SK-N-SH (cell line): ENCODE measurements around the gene ANKRD13B. TPM values are rescaled to one million over a fixed set of nuclear protein-coding genes. Genes with fewer than 3 reads are reported as not detected.

Source experiments
- CTCF ChIA-PET: fragments of 300-600, 350-600 bp; formaldehyde crosslinking; extraction: SDS; loops from one replicate; lab custom pipeline; 2021; lab: Yijun Ruan, JAX
- POLR2A ChIA-PET: fragments of 350-600 bp; sonication (Branson Sonifier 250); formaldehyde crosslinking; extraction: SDS; loops from one replicate; lab custom pipeline; 2020; ENCODE audit warnings: antibody characterized with exemption, inconsistent platforms; lab: Yijun Ruan, JAX
- DNase-seq: peaks from one replicate; pipeline ENCODE4 v3.0.0; 2012
- H2AFZ ChIP-seq: fragments of 200-600 bp; sonication (generic); 2 replicates; pipeline ENCODE4 v1.8.1; 2016; ENCODE audit warnings: antibody characterized with exemption, mild to moderate bottlenecking, low read depth
- H3F3A ChIP-seq: fragments of 200-600 bp; sonication (generic); replicated peaks from 2 replicates; pipeline ENCODE3; 2016; ENCODE audit warnings: antibody characterized with exemption, mild to moderate bottlenecking; ENCODE audit not compliant: insufficient read depth
- H3K27ac ChIP-seq, 2 experiments: fragments of 200-500 bp in 1 of 2; fragments of 200-600 bp in 1 of 2; sonication (Bioruptor generic) in 1 of 2; sonication (generic), shearing (Covaris generic) in 1 of 2; 2 replicates each; pipeline versions ENCODE4 v1.5.1 to v1.6.1; 2014 to 2016; ENCODE audit warnings: low read depth in 2 of 2, inconsistent platforms in 1 of 2, low read length in 1 of 2, mild to moderate bottlenecking in 1 of 2, mixed read lengths in 1 of 2
- H3K27me3 ChIP-seq: fragments of 200-600 bp; sonication (generic), shearing (Covaris generic); 2 replicates; pipeline ENCODE4 v1.6.1; 2016; ENCODE audit warnings: mixed run types; ENCODE audit not compliant: insufficient read depth
- H3K36me3 ChIP-seq, 2 experiments: fragments of 200-500 bp in 1 of 2; fragments of 200-600 bp in 1 of 2; sonication (Bioruptor generic) in 1 of 2; sonication (generic) in 1 of 2; replicated peaks in 1 of 2; 2 replicates each; pipeline versions ENCODE3 to v1.5.1; 2014 to 2016; ENCODE audit warnings: low read length in 1 of 2, mild to moderate bottlenecking in 1 of 2; ENCODE audit not compliant: insufficient read depth in 2 of 2, control insufficient read depth in 1 of 2
- H3K4me1 ChIP-seq, 2 experiments: fragments of 200-500 bp in 1 of 2; fragments of 200-600 bp in 1 of 2; sonication (Bioruptor generic) in 1 of 2; sonication (generic), shearing (Covaris generic) in 1 of 2; 2 replicates each; pipeline versions ENCODE4 v1.5.1 to v1.6.1; 2014 to 2016; ENCODE audit warnings: low read depth in 1 of 2, low read length in 1 of 2, mixed run types in 1 of 2; ENCODE audit not compliant: insufficient read depth in 2 of 2, control insufficient read depth in 1 of 2
- H3K4me2 ChIP-seq: fragments of 200-600 bp; sonication (generic), shearing (Covaris generic); 2 replicates; pipeline ENCODE4 v1.6.1; 2017; ENCODE audit warnings: mixed run types
- H3K4me3 ChIP-seq, 2 experiments: fragments of 200-500 bp in 1 of 2; fragments of 200-600 bp in 1 of 2; sonication (Bioruptor generic) in 1 of 2; sonication (generic), shearing (Covaris generic) in 1 of 2; 2 replicates each; pipeline versions ENCODE4 v1.5.1 to v1.8.1; 2014 to 2016; ENCODE audit warnings: low read depth in 2 of 2, inconsistent platforms in 1 of 2, low read length in 1 of 2, mild to moderate bottlenecking in 1 of 2, mixed read lengths in 1 of 2, moderate library complexity in 1 of 2
- H3K79me2 ChIP-seq: fragments of 200-600 bp; sonication (generic); 2 replicates; pipeline ENCODE4 v1.8.1; 2017; ENCODE audit warnings: mild to moderate bottlenecking; ENCODE audit not compliant: insufficient read depth
- H3K9ac ChIP-seq: fragments of 200-600 bp; sonication (generic); 2 replicates; pipeline ENCODE4 v1.6.1; 2017; ENCODE audit warnings: mixed run types
- H3K9me2 ChIP-seq: fragments of 200-600 bp; sonication (generic); 2 replicates; pipeline ENCODE4 v1.6.1; 2017; ENCODE audit warnings: mixed run types
- H3K9me3 ChIP-seq: fragments of 200-600 bp; sonication (generic); 2 replicates; pipeline ENCODE4 v1.6.1; 2017; ENCODE audit warnings: mixed run types, mild to moderate bottlenecking, moderate library complexity
- H4K20me1 ChIP-seq: fragments of 200-600 bp; sonication (generic); 2 replicates; pipeline ENCODE4 v1.6.1; 2017; ENCODE audit warnings: mild to moderate bottlenecking, mixed run types; ENCODE audit not compliant: insufficient read depth
- CHD2 ChIP-seq: fragments of 150-350 bp; IDR thresholded peaks from 2 replicates; pipeline ENCODE4 v1.6.1; 2018; ENCODE audit warnings: low read length; ENCODE audit not compliant: partially characterized antibody
- ELF1 ChIP-seq: IDR thresholded peaks from 2 replicates; pipeline ENCODE4 v1.4.0; 2012
- FOXJ3 ChIP-seq: sonication (generic); formaldehyde crosslinking; IDR thresholded peaks from 2 replicates; pipeline ENCODE4 v1.5.1; 2020; ENCODE audit warnings: mild to moderate bottlenecking, missing genetic modification reagents
- FOXM1 ChIP-seq: IDR thresholded peaks from 2 replicates; pipeline ENCODE4 v1.4.0; 2012; ENCODE audit warnings: low read depth, mild to moderate bottlenecking
- GABPA ChIP-seq: IDR thresholded peaks from 2 replicates; pipeline ENCODE4 v1.4.0; 2012; ENCODE audit warnings: low read depth, mild to moderate bottlenecking
- GATA2 ChIP-seq: sonication (generic); formaldehyde crosslinking; IDR thresholded peaks from 2 replicates; pipeline ENCODE4 v1.5.0; 2020; ENCODE audit warnings: mild to moderate bottlenecking, missing genetic modification reagents
- JUND ChIP-seq: IDR thresholded peaks from 2 replicates; pipeline ENCODE4 v1.4.0; 2012
- MAX ChIP-seq: IDR thresholded peaks from 2 replicates; pipeline ENCODE4 v1.4.0; 2012; ENCODE audit warnings: low read depth
- MEF2A ChIP-seq: IDR thresholded peaks from 2 replicates; pipeline ENCODE4 v1.4.0; 2012; ENCODE audit warnings: low read depth, borderline replicate concordance
- MXI1 ChIP-seq: IDR thresholded peaks from 2 replicates; pipeline ENCODE4 v1.6.1; 2012; ENCODE audit warnings: mild to moderate bottlenecking, low read depth, low read length, improper control_type of control experiment
- NFIC ChIP-seq: IDR thresholded peaks from 2 replicates; pipeline ENCODE4 v1.4.0; 2012; ENCODE audit warnings: borderline replicate concordance
- NRF1 ChIP-seq: IDR thresholded peaks from 2 replicates; pipeline ENCODE4 v1.6.1; 2012; ENCODE audit warnings: low read depth, mild to moderate bottlenecking, low read length
- POLR2AphosphoS5 ChIP-seq: IDR thresholded peaks from 2 replicates; pipeline ENCODE4 v1.6.1; 2012; ENCODE audit warnings: low read depth, low read length
- RAD21 ChIP-seq: IDR thresholded peaks from 2 replicates; pipeline ENCODE4 v1.6.1; 2012; ENCODE audit warnings: mild to moderate bottlenecking, low read length
- RCOR1 ChIP-seq: fragments of 150-350 bp; IDR thresholded peaks from 2 replicates; pipeline ENCODE4 v1.6.1; 2017; ENCODE audit warnings: antibody characterized with exemption, low read length
- RFX5 ChIP-seq: IDR thresholded peaks from 2 replicates; pipeline ENCODE4 v1.6.1; 2012; ENCODE audit warnings: mild to moderate bottlenecking, improper control_type of control experiment, low read length
- SIN3A ChIP-seq: IDR thresholded peaks from 2 replicates; pipeline ENCODE4 v1.6.1; 2012; ENCODE audit warnings: low read depth, mild to moderate bottlenecking, low read length, moderate library complexity, borderline replicate concordance
- SMC3 ChIP-seq: IDR thresholded peaks from 2 replicates; pipeline ENCODE4 v1.6.1; 2012; ENCODE audit warnings: low read depth, low read length, improper control_type of control experiment
- TAF1 ChIP-seq: IDR thresholded peaks from 2 replicates; pipeline ENCODE4 v1.6.1; 2012; ENCODE audit warnings: low read depth, mild to moderate bottlenecking, low read length, moderate library complexity, borderline replicate concordance
- TCF12 ChIP-seq: IDR thresholded peaks from 2 replicates; pipeline ENCODE4 v1.4.0; 2012
- TEAD4 ChIP-seq: IDR thresholded peaks from 2 replicates; pipeline ENCODE4 v1.4.0; 2012; ENCODE audit warnings: mild to moderate bottlenecking, borderline replicate concordance; ENCODE audit not compliant: insufficient read depth
- USF1 ChIP-seq: IDR thresholded peaks from 2 replicates; pipeline ENCODE4 v1.4.0; 2012; ENCODE audit warnings: low read depth, borderline replicate concordance
- YY1 ChIP-seq: IDR thresholded peaks from 2 replicates; pipeline ENCODE4 v1.4.0; 2012; ENCODE audit warnings: low read depth, mild to moderate bottlenecking
- WGBS: methylation state at CpG from one replicate; pipeline ENCODE4 v1.1.6; 2017; ENCODE audit warnings: low lambda C conversion rate; 5-methylcytosine and 5-hydroxymethylcytosine counted together
- polyA plus RNA-seq, 3 experiments: library from polyadenylated mRNA; depleted of rRNA; stranded (reverse); fragments of >200 nt; gene quantifications; 2 replicates each; pipeline ENCODE4 v1.2.3, GENCODE V29; 2012
- TF ChIP-seq, protein P1 (sequence below): IDR thresholded peaks from 2 replicates; pipeline ENCODE4 v1.4.0; 2012; ENCODE audit warnings: low read depth, borderline replicate concordance
- TF ChIP-seq, protein P2 (sequence below): fragments of 200-600 bp; sonication (generic); IDR thresholded peaks from 2 replicates; pipeline ENCODE4 v1.6.1; 2017; ENCODE audit warnings: antibody characterized with exemption, mild to moderate bottlenecking, moderate library complexity
- TF ChIP-seq, protein P3 (sequence below): fragments of 150-350 bp; IDR thresholded peaks from 2 replicates; pipeline ENCODE4 v1.6.1; 2017; ENCODE audit warnings: antibody characterized with exemption, low read length, low read depth, borderline replicate concordance
- TF ChIP-seq, protein P4 (sequence below): fragments of 150-350 bp; IDR thresholded peaks from 2 replicates; pipeline ENCODE4 v1.6.1; 2016; ENCODE audit warnings: mild to moderate bottlenecking, low read depth, low read length

The ANKRD13B gene
- polyA plus RNA-seq, 1 of the 3 experiments (the other 2 are of a cell fraction), result 16.1 TPM

GRCh38 chr17:29593591-29594518 lies 923 bp downstream of the ANKRD13B start:
- Histone ChIP-seq H3K9me2 (no peaks in the 10 kb centered on the region), H2AFZ (peak overlapping the region; percentile 65; the same call in 1 of the 2 replicates), H3K27ac (peak overlapping the region in 1 of 2 experiments; percentile 91; a peak in 2 of 4 replicates), H3K36me3 (no peaks in the 10 kb centered on the region), H3K27me3 (no peaks in the 10 kb centered on the region), H3K9me3 (no peaks in the 10 kb centered on the region), H4K20me1 (peaks cover 4% of the 10 kb centered on the region; the same call in 1 of the 2 replicates), H3F3A (peaks cover 29% of the 10 kb centered on the region), H3K4me2 (peak overlapping the region; percentile 93), H3K9ac (peak overlapping the region; percentile 63; the same call in 1 of the 2 replicates), H3K4me1 (peaks cover 34 to 66% of the 10 kb centered on the region in 2 experiments), H3K4me3 (peak overlapping the region; percentile 65 to 89), H3K79me2 (peaks cover 20% of the 10 kb centered on the region)
- ChIA-PET CTCF (interaction anchor here (0.6 to 5.0 kb wide), 16 partner anchors 12 to 641 kb away, joined by 3 to 123 read pairs (median 4); partner anchors contain the start of genes ABHD15 and TP53I13), POLR2A (interaction anchor here (1.0 kb wide), 1 partner anchor 338 kb away, joined by 5 read pairs; no protein-coding TSS in a partner anchor)
- 3% methylated on average over 9 of the region's 64 CpGs for WGBS
- DNase-seq, result no peak
- no peak for TF ChIP-seq RFX5
- no peak for TF ChIP-seq YY1
- TF ChIP-seq TEAD4, result no peak
- no peak for TF ChIP-seq JUND
- no peak for TF ChIP-seq FOXM1
- no peak for TF ChIP-seq NFIC
- no peak for TF ChIP-seq TAF1
- no peak for TF ChIP-seq RAD21
- TF ChIP-seq, protein P1, sequence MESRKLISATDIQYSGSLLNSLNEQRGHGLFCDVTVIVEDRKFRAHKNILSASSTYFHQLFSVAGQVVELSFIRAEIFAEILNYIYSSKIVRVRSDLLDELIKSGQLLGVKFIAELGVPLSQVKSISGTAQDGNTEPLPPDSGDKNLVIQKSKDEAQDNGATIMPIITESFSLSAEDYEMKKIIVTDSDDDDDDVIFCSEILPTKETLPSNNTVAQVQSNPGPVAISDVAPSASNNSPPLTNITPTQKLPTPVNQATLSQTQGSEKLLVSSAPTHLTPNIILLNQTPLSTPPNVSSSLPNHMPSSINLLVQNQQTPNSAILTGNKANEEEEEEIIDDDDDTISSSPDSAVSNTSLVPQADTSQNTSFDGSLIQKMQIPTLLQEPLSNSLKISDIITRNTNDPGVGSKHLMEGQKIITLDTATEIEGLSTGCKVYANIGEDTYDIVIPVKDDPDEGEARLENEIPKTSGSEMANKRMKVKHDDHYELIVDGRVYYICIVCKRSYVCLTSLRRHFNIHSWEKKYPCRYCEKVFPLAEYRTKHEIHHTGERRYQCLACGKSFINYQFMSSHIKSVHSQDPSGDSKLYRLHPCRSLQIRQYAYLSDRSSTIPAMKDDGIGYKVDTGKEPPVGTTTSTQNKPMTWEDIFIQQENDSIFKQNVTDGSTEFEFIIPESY, result no peak
- peak; percentile 40; the same call in 1 of the 2 replicates for TF ChIP-seq MAX
- peak; percentile 96 for TF ChIP-seq SIN3A
- TF ChIP-seq FOXJ3, result no peak
- TF ChIP-seq, protein P2, sequence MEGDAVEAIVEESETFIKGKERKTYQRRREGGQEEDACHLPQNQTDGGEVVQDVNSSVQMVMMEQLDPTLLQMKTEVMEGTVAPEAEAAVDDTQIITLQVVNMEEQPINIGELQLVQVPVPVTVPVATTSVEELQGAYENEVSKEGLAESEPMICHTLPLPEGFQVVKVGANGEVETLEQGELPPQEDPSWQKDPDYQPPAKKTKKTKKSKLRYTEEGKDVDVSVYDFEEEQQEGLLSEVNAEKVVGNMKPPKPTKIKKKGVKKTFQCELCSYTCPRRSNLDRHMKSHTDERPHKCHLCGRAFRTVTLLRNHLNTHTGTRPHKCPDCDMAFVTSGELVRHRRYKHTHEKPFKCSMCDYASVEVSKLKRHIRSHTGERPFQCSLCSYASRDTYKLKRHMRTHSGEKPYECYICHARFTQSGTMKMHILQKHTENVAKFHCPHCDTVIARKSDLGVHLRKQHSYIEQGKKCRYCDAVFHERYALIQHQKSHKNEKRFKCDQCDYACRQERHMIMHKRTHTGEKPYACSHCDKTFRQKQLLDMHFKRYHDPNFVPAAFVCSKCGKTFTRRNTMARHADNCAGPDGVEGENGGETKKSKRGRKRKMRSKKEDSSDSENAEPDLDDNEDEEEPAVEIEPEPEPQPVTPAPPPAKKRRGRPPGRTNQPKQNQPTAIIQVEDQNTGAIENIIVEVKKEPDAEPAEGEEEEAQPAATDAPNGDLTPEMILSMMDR, result peak; percentile 36
- TF ChIP-seq MEF2A, result no peak
- TF ChIP-seq, protein P3, sequence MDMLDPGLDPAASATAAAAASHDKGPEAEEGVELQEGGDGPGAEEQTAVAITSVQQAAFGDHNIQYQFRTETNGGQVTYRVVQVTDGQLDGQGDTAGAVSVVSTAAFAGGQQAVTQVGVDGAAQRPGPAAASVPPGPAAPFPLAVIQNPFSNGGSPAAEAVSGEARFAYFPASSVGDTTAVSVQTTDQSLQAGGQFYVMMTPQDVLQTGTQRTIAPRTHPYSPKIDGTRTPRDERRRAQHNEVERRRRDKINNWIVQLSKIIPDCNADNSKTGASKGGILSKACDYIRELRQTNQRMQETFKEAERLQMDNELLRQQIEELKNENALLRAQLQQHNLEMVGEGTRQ, result no peak
- peak; percentile 35; the same call in 1 of the 2 replicates for TF ChIP-seq MXI1
- no peak for TF ChIP-seq CHD2
- no peak for TF ChIP-seq GATA2 (CRISPR knock-in tag)
- no peak for TF ChIP-seq ELF1
- TF ChIP-seq, protein P4, sequence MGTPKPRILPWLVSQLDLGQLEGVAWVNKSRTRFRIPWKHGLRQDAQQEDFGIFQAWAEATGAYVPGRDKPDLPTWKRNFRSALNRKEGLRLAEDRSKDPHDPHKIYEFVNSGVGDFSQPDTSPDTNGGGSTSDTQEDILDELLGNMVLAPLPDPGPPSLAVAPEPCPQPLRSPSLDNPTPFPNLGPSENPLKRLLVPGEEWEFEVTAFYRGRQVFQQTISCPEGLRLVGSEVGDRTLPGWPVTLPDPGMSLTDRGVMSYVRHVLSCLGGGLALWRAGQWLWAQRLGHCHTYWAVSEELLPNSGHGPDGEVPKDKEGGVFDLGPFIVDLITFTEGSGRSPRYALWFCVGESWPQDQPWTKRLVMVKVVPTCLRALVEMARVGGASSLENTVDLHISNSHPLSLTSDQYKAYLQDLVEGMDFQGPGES, result no peak
- TF ChIP-seq SMC3, result no peak
- no peak for TF ChIP-seq NRF1
- no peak for TF ChIP-seq TCF12
- TF ChIP-seq RCOR1, result no peak
- TF ChIP-seq GABPA, result no peak
- no peak for TF ChIP-seq USF1
- TF ChIP-seq POLR2AphosphoS5, result no peak
